Measurements from ENCODE around the gene MYL1. TPM values are rescaled to one million over a fixed set of nuclear protein-coding genes. Genes with fewer than 3 reads are reported as not detected.

The MYL1 gene
- not detected for total RNA-seq

GRCh38 chr2:210315015-210315788 is at the start of gene MYL1:
TSS of gene MYL1 (minus strand) at chr2:210315174. CDS start at chr2:210315042, 132 bp downstream.
- H3K27me3 ChIP-seq, result no peaks in the 10 kb centered on the region
- WGBS, 2 donors, result 76 to 85% methylated on average over 5 of the region's 5 CpGs
- H3K4me3 ChIP-seq, result no peak within 1 kb of the TSS
- TF ChIP-seq POLR2A (IDR thresholded peaks at IDR 0.05) (no peak), POLR2AphosphoS5 (IDR thresholded peaks at IDR 0.05) (no peak), EP300 (IDR thresholded peaks at IDR 0.05) (no peak)
- TF ChIP-seq, protein P1, sequence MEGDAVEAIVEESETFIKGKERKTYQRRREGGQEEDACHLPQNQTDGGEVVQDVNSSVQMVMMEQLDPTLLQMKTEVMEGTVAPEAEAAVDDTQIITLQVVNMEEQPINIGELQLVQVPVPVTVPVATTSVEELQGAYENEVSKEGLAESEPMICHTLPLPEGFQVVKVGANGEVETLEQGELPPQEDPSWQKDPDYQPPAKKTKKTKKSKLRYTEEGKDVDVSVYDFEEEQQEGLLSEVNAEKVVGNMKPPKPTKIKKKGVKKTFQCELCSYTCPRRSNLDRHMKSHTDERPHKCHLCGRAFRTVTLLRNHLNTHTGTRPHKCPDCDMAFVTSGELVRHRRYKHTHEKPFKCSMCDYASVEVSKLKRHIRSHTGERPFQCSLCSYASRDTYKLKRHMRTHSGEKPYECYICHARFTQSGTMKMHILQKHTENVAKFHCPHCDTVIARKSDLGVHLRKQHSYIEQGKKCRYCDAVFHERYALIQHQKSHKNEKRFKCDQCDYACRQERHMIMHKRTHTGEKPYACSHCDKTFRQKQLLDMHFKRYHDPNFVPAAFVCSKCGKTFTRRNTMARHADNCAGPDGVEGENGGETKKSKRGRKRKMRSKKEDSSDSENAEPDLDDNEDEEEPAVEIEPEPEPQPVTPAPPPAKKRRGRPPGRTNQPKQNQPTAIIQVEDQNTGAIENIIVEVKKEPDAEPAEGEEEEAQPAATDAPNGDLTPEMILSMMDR (IDR thresholded peaks at IDR 0.05), result no peak
- no peak for DNase-seq
- H3K27ac ChIP-seq, result no peak within 1 kb of the TSS
- H3K36me3 ChIP-seq, result no peaks in the 10 kb centered on the region
- no peaks in the 10 kb centered on the region for H3K4me1 ChIP-seq
- no peaks in the 10 kb centered on the region for H3K9me3 ChIP-seq
- no peak for ATAC-seq (ENCODE audit: low FRiP score in 2 of 2)

- Histone ChIP-seq H3K27ac (no peak overlapping the region), H3K36me3 (no peaks in the 10 kb centered on the region), H3K9me3 (no peaks in the 10 kb centered on the region), H3K4me3 (no peak overlapping the region), H3K4me1 (no peaks in the 10 kb centered on the region), H3K27me3 (no peaks in the 10 kb centered on the region)
- ATAC-seq (ENCODE audit: low FRiP score in 2 of 2) (no peak), DNase-seq (no peak)
- TF ChIP-seq, protein P1 (IDR thresholded peaks at IDR 0.05), result no peak
- TF ChIP-seq POLR2AphosphoS5 (IDR thresholded peaks at IDR 0.05), result no peak
- TF ChIP-seq POLR2A (IDR thresholded peaks at IDR 0.05), result no peak
- no peak for TF ChIP-seq EP300 (IDR thresholded peaks at IDR 0.05)
Observed at GRCh38 chr2:210363876-210364275, 48.9 kb upstream of the MYL1 start.

- Histone ChIP-seq H3K36me3 (no peaks in the 10 kb centered on the region), H3K4me3 (no peak overlapping the region), H3K9me3 (no peaks in the 10 kb centered on the region), H3K27me3 (no peaks in the 10 kb centered on the region), H3K4me1 (no peaks in the 10 kb centered on the region), H3K27ac (no peak overlapping the region)
- no peak for DNase-seq
- TF ChIP-seq POLR2AphosphoS5 (IDR thresholded peaks at IDR 0.05), result no peak
- no peak for TF ChIP-seq POLR2A (IDR thresholded peaks at IDR 0.05)
- TF ChIP-seq, protein P1 (IDR thresholded peaks at IDR 0.05), result no peak
- no peak for TF ChIP-seq EP300 (IDR thresholded peaks at IDR 0.05)
- no peak for ATAC-seq (ENCODE audit: low FRiP score in 2 of 2)
Observed at GRCh38 chr2:210363261-210363660, 48.3 kb upstream of the MYL1 start.

DNA sequence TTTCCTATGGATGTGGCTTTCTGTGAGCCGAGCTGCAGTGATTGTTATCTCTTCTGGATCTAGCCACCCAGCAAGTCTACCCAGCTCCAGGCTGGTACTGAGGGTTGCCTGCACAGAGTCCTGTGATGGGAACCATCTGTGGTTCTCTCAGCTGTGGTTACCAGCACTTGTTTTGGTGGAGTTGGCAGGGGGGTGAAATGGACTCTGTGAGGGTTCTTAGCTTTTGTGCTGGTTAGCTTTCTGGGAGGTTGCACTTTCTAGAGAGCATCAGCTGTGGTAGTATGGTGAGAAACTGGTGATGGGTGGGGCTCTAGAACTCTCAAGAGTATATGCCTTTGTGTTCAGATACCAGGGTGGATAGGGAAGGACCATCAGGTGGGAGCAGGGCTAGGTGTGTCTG is 45.4 kb upstream of the MYL1 start:
- Histone ChIP-seq H3K4me1 (no peaks in the 10 kb centered on the region), H3K27ac (no peak overlapping the region), H3K9me3 (no peaks in the 10 kb centered on the region), H3K27me3 (no peaks in the 10 kb centered on the region), H3K4me3 (no peak overlapping the region), H3K36me3 (no peaks in the 10 kb centered on the region)
- WGBS, 2 donors, result 33 to 57% methylated on average over 1 of the region's 1 CpG
- no peak for DNase-seq
- ATAC-seq (ENCODE audit: low FRiP score in 2 of 2), result no peak
- TF ChIP-seq EP300 (IDR thresholded peaks at IDR 0.05) (no peak), POLR2AphosphoS5 (IDR thresholded peaks at IDR 0.05) (no peak), POLR2A (IDR thresholded peaks at IDR 0.05) (no peak)
- TF ChIP-seq, protein P1 (IDR thresholded peaks at IDR 0.05), result no peak

- ATAC-seq (ENCODE audit: low FRiP score in 2 of 2), result no peak
- 42 to 48% methylated on average over 3 of the region's 3 CpGs for WGBS, 2 donors
- DNase-seq, result no peak
- H3K27me3 ChIP-seq, result no peaks in the 10 kb centered on the region
- TF ChIP-seq, protein P1 (IDR thresholded peaks at IDR 0.05), result no peak
- TF ChIP-seq POLR2A (IDR thresholded peaks at IDR 0.05) (no peak), EP300 (IDR thresholded peaks at IDR 0.05) (no peak), POLR2AphosphoS5 (IDR thresholded peaks at IDR 0.05) (no peak)
- no peaks in the 10 kb centered on the region for H3K36me3 ChIP-seq
- no peak overlapping the region for H3K27ac ChIP-seq
- H3K4me1 ChIP-seq, result no peaks in the 10 kb centered on the region
- H3K4me3 ChIP-seq, result no peak overlapping the region
- H3K9me3 ChIP-seq, result no peaks in the 10 kb centered on the region
Observed at GRCh38 chr2:210356944-210357343, 42.0 kb upstream of the MYL1 start.
